Neural crest cell (in vitro differentiated cells): ENCODE results near the gene ANGPTL4. TPM values are rescaled to one million over a fixed set of nuclear protein-coding genes. Genes with fewer than 3 reads are reported as not detected.

Experiments used
- DNase-seq: peaks from one replicate; pipeline ENCODE4 v3.0.0; 2021; ENCODE audit warnings: low read depth, mixed read lengths, low spot score
- H3K27ac Mint-ChIP-seq: one replicate; pipeline ENCODE4 v1.8.0; 2021; ENCODE audit warnings: mild to moderate bottlenecking, mixed read lengths; ENCODE audit not compliant: unreplicated experiment
- H3K27me3 Mint-ChIP-seq: 2 replicates; pipeline ENCODE4 v1.8.0; 2021; ENCODE audit warnings: low read depth, mild to moderate bottlenecking, mixed read lengths
- H3K36me3 Mint-ChIP-seq: 2 replicates; pipeline ENCODE4 v1.8.0; 2021; ENCODE audit warnings: low read depth, mild to moderate bottlenecking, mixed read lengths
- H3K4me1 Mint-ChIP-seq: 2 replicates; pipeline ENCODE4 v1.8.0; 2021; ENCODE audit warnings: mixed read lengths
- H3K4me3 Mint-ChIP-seq: one replicate; pipeline ENCODE4 v1.8.0; 2021; ENCODE audit warnings: mild to moderate bottlenecking, mixed read lengths
- H3K9me3 Mint-ChIP-seq: 2 replicates; pipeline ENCODE4 v1.8.0; 2021; ENCODE audit warnings: mixed read lengths
- CTCF ChIP-seq: fragments of 200-600 bp; sonication (generic); conservative IDR thresholded peaks from 2 replicates; pipeline ENCODE4 v1.5.0; 2021; ENCODE audit warnings: antibody characterized with exemption, mild to moderate bottlenecking
- total RNA-seq: library from RNA; stranded (reverse); gene quantifications from 2 replicates; pipeline ENCODE4 v1.2.1, GENCODE V29; 2021

Gene ANGPTL4
- total RNA-seq, 1 donor from 2014 or later: not detected

GRCh38 chr19:8333767-8334457, 30.0 kb upstream of the ANGPTL4 start:
- DNase-seq: no peak
- Mint-ChIP-seq H3K36me3 (no peaks in the 10 kb centered on the region), H3K4me3 (no peak overlapping the region), H3K27ac (no peak overlapping the region), H3K4me1 (no peaks in the 10 kb centered on the region), H3K9me3 (no peaks in the 10 kb centered on the region), H3K27me3 (peaks cover 76% of the 10 kb centered on the region)
- no peak for TF ChIP-seq CTCF

GRCh38 chr19:8334458-8335342, 29.3 kb upstream of the ANGPTL4 start:
- DNase-seq: peak; percentile 37
- no peak overlapping the region for H3K27ac Mint-ChIP-seq
- H3K9me3 Mint-ChIP-seq: no peaks in the 10 kb centered on the region
- no peaks in the 10 kb centered on the region for H3K4me1 Mint-ChIP-seq
- H3K27me3 Mint-ChIP-seq: peaks cover 79% of the 10 kb centered on the region
- no peak for TF ChIP-seq CTCF
- H3K4me3 Mint-ChIP-seq: no peak overlapping the region
- no peaks in the 10 kb centered on the region for H3K36me3 Mint-ChIP-seq

GRCh38 chr19:8335343-8336071, 28.4 kb upstream of the ANGPTL4 start:
- DNase-seq: no peak
- Mint-ChIP-seq H3K36me3 (no peaks in the 10 kb centered on the region), H3K27ac (no peak overlapping the region), H3K27me3 (peaks cover 79% of the 10 kb centered on the region), H3K4me1 (peaks cover 3% of the 10 kb centered on the region), H3K4me3 (peak overlapping the region; percentile 35), H3K9me3 (no peaks in the 10 kb centered on the region)
- TF ChIP-seq CTCF: peak; percentile 48

DNA sequence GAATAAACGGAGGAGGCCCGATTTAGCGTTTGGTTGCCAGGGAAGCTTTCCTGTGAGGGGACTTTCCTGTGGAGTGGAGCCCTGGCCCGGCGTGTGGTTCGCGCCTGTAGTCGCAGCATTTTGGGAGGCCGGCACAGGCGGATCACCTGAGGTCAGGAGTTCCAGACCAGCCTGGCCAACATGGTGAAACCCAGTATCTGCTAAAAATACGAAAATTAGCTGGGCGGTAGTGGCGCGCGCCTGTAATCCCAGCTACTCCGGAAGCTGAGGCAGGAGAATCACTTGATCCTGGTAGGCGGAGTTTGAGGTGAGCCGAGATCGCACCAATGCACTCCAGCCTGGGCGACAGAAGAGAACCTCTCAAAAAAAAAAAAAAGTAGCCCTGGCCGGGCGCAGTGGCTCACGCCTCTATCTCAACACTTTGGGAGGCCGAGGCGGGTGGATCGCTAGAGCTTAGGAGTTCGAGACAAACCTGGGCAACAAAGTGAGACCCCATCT, 27.8 kb upstream of the ANGPTL4 start:
- Mint-ChIP-seq H3K27me3 (peaks cover 79% of the 10 kb centered on the region), H3K4me1 (peaks cover 8% of the 10 kb centered on the region), H3K27ac (no peak overlapping the region), H3K9me3 (no peaks in the 10 kb centered on the region), H3K4me3 (peak overlapping the region; percentile 35), H3K36me3 (no peaks in the 10 kb centered on the region)
- TF ChIP-seq CTCF: no peak
- no peak for DNase-seq

GRCh38 chr19:8336660-8337059, 27.3 kb upstream of the ANGPTL4 start:
- no peaks in the 10 kb centered on the region for H3K36me3 Mint-ChIP-seq
- H3K9me3 Mint-ChIP-seq: no peaks in the 10 kb centered on the region
- H3K27me3 Mint-ChIP-seq: peaks cover 79% of the 10 kb centered on the region
- DNase-seq: no peak
- H3K4me3 Mint-ChIP-seq: no peak overlapping the region
- no peak overlapping the region for H3K27ac Mint-ChIP-seq
- no peak for TF ChIP-seq CTCF
- peaks cover 8% of the 10 kb centered on the region for H3K4me1 Mint-ChIP-seq
